ENCODE measurements around the gene AGFG1.

Gene AGFG1

GRCh38 chr2:227462462-227462951, 9.4 kb upstream of the AGFG1 start:
- no peak for DNase-seq

- no peak for DNase-seq
Measured at GRCh38 chr2:227462972-227463931, 8.7 kb upstream of the AGFG1 start.

- DNase-seq: peak; percentile 9
Measured at GRCh38 chr2:227464361-227464760, 7.6 kb upstream of the AGFG1 start.

GRCh38 chr2:227464851-227465250, 7.1 kb upstream of the AGFG1 start:
- DNase-seq: no peak

- no peak for DNase-seq
Measured at GRCh38 chr2:227466887-227467600, 4.9 kb upstream of the AGFG1 start.

GRCh38 chr2:227471412-227471811, 544 bp upstream of the AGFG1 start:
- no peak for DNase-seq

GRCh38 chr2:227472265-227473121, 537 bp downstream of the AGFG1 start:
- peak; percentile 35 for DNase-seq

GRCh38 chr2:227473122-227473461, 1.1 kb downstream of the AGFG1 start:
- DNase-seq: no peak

- DNase-seq: no peak
Measured at GRCh38 chr2:227473806-227474205, 1.9 kb downstream of the AGFG1 start.

GRCh38 chr2:227474410-227474809, 2.5 kb downstream of the AGFG1 start:
- DNase-seq: no peak

GRCh38 chr2:227477291-227477690, 5.3 kb downstream of the AGFG1 start:
- no peak for DNase-seq

GRCh38 chr2:227479865-227480475, 8.0 kb downstream of the AGFG1 start:
- DNase-seq: peak; percentile 75

- no peak for DNase-seq
Measured at GRCh38 chr2:227480528-227480927, 8.6 kb downstream of the AGFG1 start.

GRCh38 chr2:227482638-227483340, 10.8 kb downstream of the AGFG1 start:
- DNase-seq: peak; percentile 60

GRCh38 chr2:227485429-227485828, 13.5 kb downstream of the AGFG1 start:
- no peak for DNase-seq

GRCh38 chr2:227486688-227487087, 14.7 kb downstream of the AGFG1 start:
- no peak for DNase-seq

- DNase-seq: no peak
Measured at GRCh38 chr2:227488045-227488444, 16.1 kb downstream of the AGFG1 start.

GRCh38 chr2:227491386-227491785, 19.4 kb downstream of the AGFG1 start:
- DNase-seq: no peak

GRCh38 chr2:227493524-227493923, 21.6 kb downstream of the AGFG1 start:
- DNase-seq: no peak

GRCh38 chr2:227497158-227497557, 25.2 kb downstream of the AGFG1 start:
- DNase-seq: no peak

GRCh38 chr2:227499627-227500300, 27.8 kb downstream of the AGFG1 start:
- no peak for DNase-seq

Measured in OCI-M1 (cell line).